ENCODE results near the gene PDE11A.

GRCh38 chr2:177688844-177689243 lies 383.7 kb downstream of the PDE11A start:
- TF ChIP-seq, protein P1, sequence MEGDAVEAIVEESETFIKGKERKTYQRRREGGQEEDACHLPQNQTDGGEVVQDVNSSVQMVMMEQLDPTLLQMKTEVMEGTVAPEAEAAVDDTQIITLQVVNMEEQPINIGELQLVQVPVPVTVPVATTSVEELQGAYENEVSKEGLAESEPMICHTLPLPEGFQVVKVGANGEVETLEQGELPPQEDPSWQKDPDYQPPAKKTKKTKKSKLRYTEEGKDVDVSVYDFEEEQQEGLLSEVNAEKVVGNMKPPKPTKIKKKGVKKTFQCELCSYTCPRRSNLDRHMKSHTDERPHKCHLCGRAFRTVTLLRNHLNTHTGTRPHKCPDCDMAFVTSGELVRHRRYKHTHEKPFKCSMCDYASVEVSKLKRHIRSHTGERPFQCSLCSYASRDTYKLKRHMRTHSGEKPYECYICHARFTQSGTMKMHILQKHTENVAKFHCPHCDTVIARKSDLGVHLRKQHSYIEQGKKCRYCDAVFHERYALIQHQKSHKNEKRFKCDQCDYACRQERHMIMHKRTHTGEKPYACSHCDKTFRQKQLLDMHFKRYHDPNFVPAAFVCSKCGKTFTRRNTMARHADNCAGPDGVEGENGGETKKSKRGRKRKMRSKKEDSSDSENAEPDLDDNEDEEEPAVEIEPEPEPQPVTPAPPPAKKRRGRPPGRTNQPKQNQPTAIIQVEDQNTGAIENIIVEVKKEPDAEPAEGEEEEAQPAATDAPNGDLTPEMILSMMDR (IDR thresholded peaks at IDR 0.05), result no peak
- no peak for TF ChIP-seq POLR2A (IDR thresholded peaks at IDR 0.05)

Data from uterus (tissue), 2 donors.